PC-9 (cell line): ENCODE measurements around the gene SHBG.

Experiments used
- EZH2 ChIP-seq: fragments of 200-600 bp; sonication (generic); IDR thresholded peaks from 2 replicates; pipeline ENCODE4 v1.8.0; 2017; ENCODE audit warnings: antibody characterized with exemption, low read depth
- TF ChIP-seq, protein P1 (sequence below): fragments of 200-600 bp; sonication (generic); conservative IDR thresholded peaks from 2 replicates; pipeline ENCODE4 v1.6.1; 2017; ENCODE audit warnings: mixed run types, antibody characterized with exemption, mild to moderate bottlenecking, moderate library complexity

DNA sequence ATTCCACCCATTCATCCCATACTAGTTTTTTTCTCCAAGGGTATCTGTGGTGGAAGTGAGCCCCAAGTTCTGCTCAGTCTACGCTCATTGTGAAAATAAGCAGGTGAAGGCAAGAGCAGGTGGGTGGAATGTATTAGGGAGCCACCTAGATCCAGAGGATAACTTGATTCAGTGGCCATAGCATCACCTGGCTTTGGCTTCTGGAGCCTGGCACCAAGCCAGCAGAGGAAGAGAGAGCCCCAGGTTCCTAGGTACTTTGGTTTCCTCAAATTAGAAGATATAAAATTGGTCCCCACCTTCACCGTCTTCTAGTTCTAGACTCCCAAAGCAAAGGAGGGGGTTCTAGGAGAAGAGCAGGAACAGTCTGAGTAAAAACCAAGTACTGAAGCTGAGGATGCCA is 19.3 kb upstream of the SHBG start:
- TF ChIP-seq, protein P1, sequence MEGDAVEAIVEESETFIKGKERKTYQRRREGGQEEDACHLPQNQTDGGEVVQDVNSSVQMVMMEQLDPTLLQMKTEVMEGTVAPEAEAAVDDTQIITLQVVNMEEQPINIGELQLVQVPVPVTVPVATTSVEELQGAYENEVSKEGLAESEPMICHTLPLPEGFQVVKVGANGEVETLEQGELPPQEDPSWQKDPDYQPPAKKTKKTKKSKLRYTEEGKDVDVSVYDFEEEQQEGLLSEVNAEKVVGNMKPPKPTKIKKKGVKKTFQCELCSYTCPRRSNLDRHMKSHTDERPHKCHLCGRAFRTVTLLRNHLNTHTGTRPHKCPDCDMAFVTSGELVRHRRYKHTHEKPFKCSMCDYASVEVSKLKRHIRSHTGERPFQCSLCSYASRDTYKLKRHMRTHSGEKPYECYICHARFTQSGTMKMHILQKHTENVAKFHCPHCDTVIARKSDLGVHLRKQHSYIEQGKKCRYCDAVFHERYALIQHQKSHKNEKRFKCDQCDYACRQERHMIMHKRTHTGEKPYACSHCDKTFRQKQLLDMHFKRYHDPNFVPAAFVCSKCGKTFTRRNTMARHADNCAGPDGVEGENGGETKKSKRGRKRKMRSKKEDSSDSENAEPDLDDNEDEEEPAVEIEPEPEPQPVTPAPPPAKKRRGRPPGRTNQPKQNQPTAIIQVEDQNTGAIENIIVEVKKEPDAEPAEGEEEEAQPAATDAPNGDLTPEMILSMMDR, result no peak
- no peak for TF ChIP-seq EZH2
